Glutamatergic neuron (in vitro differentiated cells): Measurements from ENCODE around the gene NOTCH1. TPM values are rescaled to one million over a fixed set of nuclear protein-coding genes. Genes with fewer than 3 reads are reported as not detected.

Source experiments
- DNase-seq: peaks from one replicate; pipeline ENCODE4 v3.0.0; 2022
- H3K27ac Mint-ChIP-seq: one replicate; pipeline ENCODE4 v1.8.0; 2020; ENCODE audit warnings: mild to moderate bottlenecking, mixed read lengths, inconsistent platforms; ENCODE audit not compliant: unreplicated experiment
- H3K27me3 Mint-ChIP-seq: one replicate; pipeline ENCODE4 v1.8.0; 2020; ENCODE audit warnings: mild to moderate bottlenecking, moderate library complexity, mixed read lengths, inconsistent platforms; ENCODE audit not compliant: unreplicated experiment
- H3K36me3 Mint-ChIP-seq: one replicate; pipeline ENCODE4 v1.8.0; 2020; ENCODE audit warnings: mild to moderate bottlenecking, mixed read lengths, inconsistent platforms; ENCODE audit not compliant: unreplicated experiment
- H3K4me1 Mint-ChIP-seq: one replicate; pipeline ENCODE4 v1.8.0; 2020; ENCODE audit warnings: mild to moderate bottlenecking, low read depth, mixed read lengths, inconsistent platforms; ENCODE audit not compliant: unreplicated experiment
- H3K4me3 Mint-ChIP-seq: one replicate; pipeline ENCODE4 v1.8.0; 2020; ENCODE audit warnings: mild to moderate bottlenecking, mixed read lengths, inconsistent platforms; ENCODE audit not compliant: unreplicated experiment
- H3K9me3 Mint-ChIP-seq: one replicate; pipeline ENCODE4 v1.8.0; 2020; ENCODE audit warnings: mild to moderate bottlenecking, moderate library complexity, mixed read lengths, inconsistent platforms; ENCODE audit not compliant: unreplicated experiment
- total RNA-seq: library from RNA; stranded (reverse); fragmentation: NEBNext Ultra II Directional; extraction: Animal tissue kit (Norgen Biotek cat#: 25700); gene quantifications from one replicate; pipeline ENCODE4 v1.2.1, GENCODE V29; 2021; ENCODE audit not compliant: unreplicated experiment
- TF ChIP-seq, protein P1 (sequence below): fragments of 200-600 bp; sonication (generic); IDR thresholded peaks from one replicate; pipeline ENCODE4 v1.5.0; 2021; ENCODE audit not compliant: partially characterized antibody, unreplicated experiment

NOTCH1 gene
- total RNA-seq, 1 donor from 2014 or later: 64.2 TPM

GRCh38 chr9:136526625-136527066, 19.2 kb downstream of the NOTCH1 start:
- Mint-ChIP-seq H3K27ac (peak overlapping the region; percentile 94), H3K36me3 (no peaks in the 10 kb centered on the region), H3K9me3 (peaks cover 11% of the 10 kb centered on the region), H3K4me1 (peaks cover 16% of the 10 kb centered on the region), H3K4me3 (peak overlapping the region; percentile 69), H3K27me3 (peaks cover 18% of the 10 kb centered on the region)
- TF ChIP-seq, protein P1, sequence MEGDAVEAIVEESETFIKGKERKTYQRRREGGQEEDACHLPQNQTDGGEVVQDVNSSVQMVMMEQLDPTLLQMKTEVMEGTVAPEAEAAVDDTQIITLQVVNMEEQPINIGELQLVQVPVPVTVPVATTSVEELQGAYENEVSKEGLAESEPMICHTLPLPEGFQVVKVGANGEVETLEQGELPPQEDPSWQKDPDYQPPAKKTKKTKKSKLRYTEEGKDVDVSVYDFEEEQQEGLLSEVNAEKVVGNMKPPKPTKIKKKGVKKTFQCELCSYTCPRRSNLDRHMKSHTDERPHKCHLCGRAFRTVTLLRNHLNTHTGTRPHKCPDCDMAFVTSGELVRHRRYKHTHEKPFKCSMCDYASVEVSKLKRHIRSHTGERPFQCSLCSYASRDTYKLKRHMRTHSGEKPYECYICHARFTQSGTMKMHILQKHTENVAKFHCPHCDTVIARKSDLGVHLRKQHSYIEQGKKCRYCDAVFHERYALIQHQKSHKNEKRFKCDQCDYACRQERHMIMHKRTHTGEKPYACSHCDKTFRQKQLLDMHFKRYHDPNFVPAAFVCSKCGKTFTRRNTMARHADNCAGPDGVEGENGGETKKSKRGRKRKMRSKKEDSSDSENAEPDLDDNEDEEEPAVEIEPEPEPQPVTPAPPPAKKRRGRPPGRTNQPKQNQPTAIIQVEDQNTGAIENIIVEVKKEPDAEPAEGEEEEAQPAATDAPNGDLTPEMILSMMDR: no peak
- DNase-seq: peak; percentile 70

DNA sequence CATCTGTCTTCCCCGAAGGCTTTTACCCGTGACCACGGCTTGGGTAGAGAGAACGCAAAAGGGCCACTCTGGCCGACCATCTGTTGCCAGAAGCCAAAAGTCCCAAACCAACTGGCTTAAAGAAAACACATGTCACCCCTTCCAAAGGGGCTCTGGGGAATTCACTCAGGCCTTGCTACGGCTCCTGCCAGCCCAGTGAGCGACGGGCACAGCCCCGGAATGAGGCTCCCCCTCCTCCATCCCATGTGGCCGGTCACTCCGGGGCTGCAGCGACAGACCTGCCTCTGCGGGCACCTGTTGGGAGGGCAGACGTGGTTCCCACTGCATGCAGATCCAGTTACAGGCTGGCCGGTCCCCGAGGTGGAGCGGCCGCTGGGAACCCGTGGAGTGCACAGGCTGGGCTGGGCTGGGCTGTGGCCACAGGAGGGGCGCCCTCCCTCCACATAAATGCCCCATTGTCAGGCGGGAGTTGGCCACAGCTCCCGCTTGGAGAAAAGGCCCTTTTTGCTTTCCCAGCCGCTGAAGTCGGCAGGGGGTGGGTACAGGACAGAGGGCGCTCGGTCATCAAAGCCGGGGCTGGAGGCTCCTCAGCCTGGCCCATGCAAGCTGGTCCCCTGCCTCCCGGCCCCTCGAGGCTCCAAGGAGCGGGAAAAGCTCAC, 19.9 kb downstream of the NOTCH1 start:
- Mint-ChIP-seq H3K9me3 (peaks cover 11% of the 10 kb centered on the region), H3K27ac (peak overlapping the region; percentile 94), H3K36me3 (no peaks in the 10 kb centered on the region), H3K27me3 (peaks cover 18% of the 10 kb centered on the region), H3K4me3 (peak overlapping the region; percentile 69), H3K4me1 (peaks cover 13% of the 10 kb centered on the region)
- TF ChIP-seq, protein P1: no peak
- peak; percentile 89 for DNase-seq

GRCh38 chr9:136525207-136525606, 20.6 kb downstream of the NOTCH1 start:
- H3K4me1 Mint-ChIP-seq: peaks cover 13% of the 10 kb centered on the region
- no peak overlapping the region for H3K27ac Mint-ChIP-seq
- H3K27me3 Mint-ChIP-seq: peaks cover 18% of the 10 kb centered on the region
- H3K36me3 Mint-ChIP-seq: no peaks in the 10 kb centered on the region
- peak; percentile 70 for DNase-seq
- no peak overlapping the region for H3K4me3 Mint-ChIP-seq
- H3K9me3 Mint-ChIP-seq: peaks cover 11% of the 10 kb centered on the region
- TF ChIP-seq, protein P1: no peak

DNA sequence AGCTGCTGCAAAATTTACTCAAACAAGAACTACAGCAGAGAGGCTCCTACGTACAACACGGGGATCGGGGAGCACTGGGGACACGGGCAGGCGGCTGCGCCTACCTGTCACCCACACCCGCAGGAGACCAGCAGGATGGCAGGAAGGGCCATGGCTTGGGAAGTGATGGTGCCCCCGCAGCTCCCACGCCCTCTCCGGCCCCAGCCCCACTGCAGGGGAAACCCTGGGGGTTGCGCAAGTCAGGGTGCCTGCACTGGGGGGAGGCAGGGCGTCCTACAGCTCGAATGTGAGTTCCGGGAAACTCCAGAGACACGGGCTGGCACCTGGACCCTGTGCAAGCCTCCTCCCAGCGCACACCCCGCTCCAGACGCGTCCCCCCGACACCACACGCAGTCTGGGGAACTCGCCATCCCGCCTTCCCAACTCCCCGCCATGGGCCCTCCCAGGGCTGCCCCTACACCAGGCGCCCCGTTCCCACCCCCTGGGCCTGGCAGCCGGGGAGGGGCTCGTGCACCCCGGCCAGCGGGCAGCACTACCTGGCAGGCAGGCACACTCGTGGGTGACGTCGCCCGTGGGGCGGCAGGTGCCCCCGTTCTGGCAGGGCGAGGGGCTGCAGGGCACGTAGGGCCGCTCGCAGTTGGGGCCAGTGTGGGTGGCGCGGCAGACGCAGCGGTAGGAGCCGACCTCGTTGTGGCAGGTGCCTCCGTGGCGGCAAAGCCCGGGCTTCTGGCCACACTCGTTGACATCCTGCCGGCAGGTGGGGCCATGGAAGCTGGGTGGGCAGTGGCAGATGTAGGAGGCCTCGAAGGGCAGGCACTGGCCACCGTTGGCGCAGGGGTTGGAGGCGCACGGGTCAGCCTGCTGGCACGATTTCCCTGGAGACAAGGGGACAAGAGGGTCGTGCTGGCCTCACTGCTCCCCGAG, 23.3 kb downstream of the NOTCH1 start:
- peaks cover 12% of the 10 kb centered on the region for H3K4me1 Mint-ChIP-seq
- peaks cover 8% of the 10 kb centered on the region for H3K9me3 Mint-ChIP-seq
- H3K36me3 Mint-ChIP-seq: no peaks in the 10 kb centered on the region
- peaks cover 15% of the 10 kb centered on the region for H3K27me3 Mint-ChIP-seq
- H3K27ac Mint-ChIP-seq: no peak overlapping the region
- no peak for DNase-seq
- TF ChIP-seq, protein P1: no peak
- no peak overlapping the region for H3K4me3 Mint-ChIP-seq
